ENCODE measurements around the gene FAM110D. TPM values are rescaled to one million over a fixed set of nuclear protein-coding genes. Genes with fewer than 3 reads are reported as not detected.
A peak's percentile ranks its signal among the peaks of the same experiment; 100 is the strongest.

FAM110D gene
- total RNA-seq, 1 donor from 2014 or later: not detected

DNA sequence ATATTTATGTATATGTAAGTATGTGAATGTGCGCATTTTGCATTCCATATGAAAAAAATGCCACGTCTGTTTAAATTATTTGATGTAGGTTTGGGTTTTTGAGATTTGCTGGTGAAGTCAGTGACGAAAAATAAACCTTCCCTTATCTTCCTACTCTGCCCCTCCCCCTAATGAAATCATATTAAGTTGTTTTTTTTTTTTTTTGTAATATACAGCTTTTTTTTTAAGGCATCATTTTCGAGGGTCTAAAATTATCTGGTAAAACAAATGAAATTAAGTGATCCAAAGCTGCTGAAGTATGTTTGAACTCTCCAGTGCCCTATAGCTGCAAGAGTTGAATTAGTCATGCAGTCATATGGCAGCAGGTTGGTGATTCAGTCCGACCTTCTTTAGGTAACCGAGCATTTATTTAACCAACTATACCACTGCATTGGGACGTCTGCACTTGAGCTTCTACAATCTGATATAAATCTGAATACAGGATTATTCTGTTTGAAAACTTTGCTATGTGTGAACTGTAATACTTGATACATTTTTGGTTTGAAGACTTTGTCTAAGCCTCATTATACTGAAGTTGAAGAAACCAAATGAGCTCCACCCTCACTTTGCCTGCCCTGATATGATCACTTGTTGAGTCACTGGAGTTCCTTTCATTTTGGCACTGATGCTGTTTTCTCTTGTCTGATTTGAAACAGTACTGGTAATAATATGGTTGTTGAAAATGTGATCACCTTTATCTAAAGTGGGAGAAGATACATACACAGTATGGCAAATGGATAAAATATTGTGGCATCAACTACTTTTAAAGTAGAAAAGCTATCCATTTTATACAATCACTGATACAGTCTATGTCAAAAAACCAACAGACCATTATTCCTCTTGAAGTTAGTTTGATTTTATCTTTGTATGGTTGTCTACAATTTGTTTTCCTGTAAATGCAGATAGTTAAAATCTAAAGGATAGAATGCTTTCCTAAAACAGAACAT lies 35.6 kb upstream of the FAM110D start:
- no peak for FAIRE-seq
- DNase-seq (ENCODE audit: low read depth): peak; percentile 90
- H3K27me3 ChIP-seq (ENCODE audit: control insufficient read depth, insufficient read depth, low read length): no peaks in the 10 kb centered on the region
- TF ChIP-seq, protein P1, sequence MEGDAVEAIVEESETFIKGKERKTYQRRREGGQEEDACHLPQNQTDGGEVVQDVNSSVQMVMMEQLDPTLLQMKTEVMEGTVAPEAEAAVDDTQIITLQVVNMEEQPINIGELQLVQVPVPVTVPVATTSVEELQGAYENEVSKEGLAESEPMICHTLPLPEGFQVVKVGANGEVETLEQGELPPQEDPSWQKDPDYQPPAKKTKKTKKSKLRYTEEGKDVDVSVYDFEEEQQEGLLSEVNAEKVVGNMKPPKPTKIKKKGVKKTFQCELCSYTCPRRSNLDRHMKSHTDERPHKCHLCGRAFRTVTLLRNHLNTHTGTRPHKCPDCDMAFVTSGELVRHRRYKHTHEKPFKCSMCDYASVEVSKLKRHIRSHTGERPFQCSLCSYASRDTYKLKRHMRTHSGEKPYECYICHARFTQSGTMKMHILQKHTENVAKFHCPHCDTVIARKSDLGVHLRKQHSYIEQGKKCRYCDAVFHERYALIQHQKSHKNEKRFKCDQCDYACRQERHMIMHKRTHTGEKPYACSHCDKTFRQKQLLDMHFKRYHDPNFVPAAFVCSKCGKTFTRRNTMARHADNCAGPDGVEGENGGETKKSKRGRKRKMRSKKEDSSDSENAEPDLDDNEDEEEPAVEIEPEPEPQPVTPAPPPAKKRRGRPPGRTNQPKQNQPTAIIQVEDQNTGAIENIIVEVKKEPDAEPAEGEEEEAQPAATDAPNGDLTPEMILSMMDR (IDR thresholded peaks at IDR 0.05; ENCODE audit: insufficient read depth, low read length, severe bottlenecking): no peak
- H3K4me3 ChIP-seq (ENCODE audit: low read depth, low read length): no peak overlapping the region
- no peaks in the 10 kb centered on the region for H3K36me3 ChIP-seq (ENCODE audit: control insufficient read depth, insufficient read depth, low read length)

DNA sequence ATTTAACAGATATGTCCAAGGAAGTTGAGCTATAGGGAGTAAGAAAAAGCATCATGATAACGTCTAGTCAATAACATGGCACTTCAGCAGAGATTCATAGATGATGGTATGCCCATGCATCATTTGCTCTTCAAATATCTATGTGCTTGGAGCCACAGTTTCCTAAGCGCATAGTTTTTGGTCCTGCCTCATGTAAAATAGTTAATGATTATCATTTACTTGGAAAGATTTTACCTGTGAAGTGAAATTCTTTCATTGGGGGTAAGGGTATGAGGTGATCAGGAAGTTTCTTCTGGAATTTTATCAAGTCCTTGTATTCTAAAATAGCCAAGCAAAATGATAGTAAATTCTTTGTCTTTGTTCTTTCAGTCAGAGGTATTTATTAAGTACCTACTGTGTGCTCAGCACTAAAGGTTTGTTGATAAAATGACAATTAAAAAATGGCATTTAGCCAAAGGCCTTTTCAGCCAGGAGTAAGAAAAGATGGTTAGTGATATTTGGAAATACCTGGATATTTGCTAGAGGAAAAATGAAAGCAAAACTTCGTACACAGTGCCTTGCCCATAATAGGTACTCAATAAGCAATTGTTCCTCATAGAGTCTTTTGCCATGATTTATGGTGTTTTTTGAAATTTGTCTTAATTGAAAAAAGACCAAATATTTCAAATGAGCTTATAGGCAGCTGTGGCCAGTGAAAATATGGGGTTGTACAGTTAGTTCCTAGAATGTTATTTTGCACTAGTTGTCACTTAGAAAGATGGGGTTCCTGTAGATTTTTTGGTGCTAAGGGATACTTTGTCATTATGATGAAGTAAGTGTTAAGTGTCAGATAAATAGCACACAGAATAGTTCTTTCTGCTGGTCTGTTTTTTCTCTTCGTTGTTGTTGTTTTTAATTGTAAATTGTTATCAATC lies 34.2 kb upstream of the FAM110D start:
- FAIRE-seq (no peak), DNase-seq (ENCODE audit: low read depth) (no peak)
- Histone ChIP-seq H3K4me3 (ENCODE audit: low read depth, low read length) (no peak overlapping the region), H3K36me3 (ENCODE audit: control insufficient read depth, insufficient read depth, low read length) (no peaks in the 10 kb centered on the region), H3K27me3 (ENCODE audit: control insufficient read depth, insufficient read depth, low read length) (no peaks in the 10 kb centered on the region)
- TF ChIP-seq, protein P1 (IDR thresholded peaks at IDR 0.05; ENCODE audit: insufficient read depth, low read length, severe bottlenecking): no peak

DNA sequence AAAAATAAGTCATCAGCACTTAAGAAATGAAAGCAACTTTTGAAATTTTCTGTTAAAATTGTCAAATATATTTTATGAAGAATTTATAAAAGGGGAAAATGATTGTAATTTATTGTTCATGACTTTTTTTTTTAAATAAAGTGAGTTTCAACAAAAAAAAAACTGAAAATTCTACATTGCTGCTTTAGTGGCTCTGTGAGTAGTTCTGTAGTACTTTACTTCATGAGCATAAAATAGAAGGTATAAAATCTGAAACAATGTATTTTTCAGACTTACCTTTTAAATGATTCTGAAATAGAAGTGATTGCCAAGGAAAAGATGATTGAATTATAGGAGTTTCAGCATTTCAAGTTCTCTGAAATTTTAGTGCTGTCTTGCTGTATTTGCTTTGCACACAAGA lies 33.5 kb upstream of the FAM110D start:
- H3K4me3 ChIP-seq (ENCODE audit: low read depth, low read length): no peak overlapping the region
- H3K36me3 ChIP-seq (ENCODE audit: control insufficient read depth, insufficient read depth, low read length): no peaks in the 10 kb centered on the region
- no peak for FAIRE-seq
- no peak for DNase-seq (ENCODE audit: low read depth)
- no peaks in the 10 kb centered on the region for H3K27me3 ChIP-seq (ENCODE audit: control insufficient read depth, insufficient read depth, low read length)
- TF ChIP-seq, protein P1 (IDR thresholded peaks at IDR 0.05; ENCODE audit: insufficient read depth, low read length, severe bottlenecking): no peak

DNA sequence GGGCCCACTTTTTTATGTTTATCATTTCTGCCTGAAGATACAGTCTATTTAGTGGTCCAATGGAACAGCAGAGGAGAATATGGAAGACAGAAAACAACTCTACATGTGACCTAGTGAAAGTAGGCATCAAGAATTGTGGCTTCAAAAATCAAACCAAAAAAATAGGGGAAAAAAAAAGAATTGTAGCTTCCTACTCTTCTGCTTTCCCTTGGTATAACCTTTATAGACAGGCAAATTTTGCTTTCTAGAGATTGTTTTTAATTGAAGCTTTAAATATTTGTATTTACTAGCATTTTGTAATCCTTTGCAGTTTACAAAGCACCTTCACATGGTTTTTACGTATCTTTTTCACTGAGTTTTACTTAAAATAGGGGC lies 32.9 kb upstream of the FAM110D start:
- TF ChIP-seq, protein P1 (IDR thresholded peaks at IDR 0.05; ENCODE audit: insufficient read depth, low read length, severe bottlenecking): no peak
- FAIRE-seq: no peak
- no peak for DNase-seq (ENCODE audit: low read depth)
- no peak overlapping the region for H3K4me3 ChIP-seq (ENCODE audit: low read depth, low read length)
- H3K27me3 ChIP-seq (ENCODE audit: control insufficient read depth, insufficient read depth, low read length): no peaks in the 10 kb centered on the region
- H3K36me3 ChIP-seq (ENCODE audit: control insufficient read depth, insufficient read depth, low read length): no peaks in the 10 kb centered on the region

DNA sequence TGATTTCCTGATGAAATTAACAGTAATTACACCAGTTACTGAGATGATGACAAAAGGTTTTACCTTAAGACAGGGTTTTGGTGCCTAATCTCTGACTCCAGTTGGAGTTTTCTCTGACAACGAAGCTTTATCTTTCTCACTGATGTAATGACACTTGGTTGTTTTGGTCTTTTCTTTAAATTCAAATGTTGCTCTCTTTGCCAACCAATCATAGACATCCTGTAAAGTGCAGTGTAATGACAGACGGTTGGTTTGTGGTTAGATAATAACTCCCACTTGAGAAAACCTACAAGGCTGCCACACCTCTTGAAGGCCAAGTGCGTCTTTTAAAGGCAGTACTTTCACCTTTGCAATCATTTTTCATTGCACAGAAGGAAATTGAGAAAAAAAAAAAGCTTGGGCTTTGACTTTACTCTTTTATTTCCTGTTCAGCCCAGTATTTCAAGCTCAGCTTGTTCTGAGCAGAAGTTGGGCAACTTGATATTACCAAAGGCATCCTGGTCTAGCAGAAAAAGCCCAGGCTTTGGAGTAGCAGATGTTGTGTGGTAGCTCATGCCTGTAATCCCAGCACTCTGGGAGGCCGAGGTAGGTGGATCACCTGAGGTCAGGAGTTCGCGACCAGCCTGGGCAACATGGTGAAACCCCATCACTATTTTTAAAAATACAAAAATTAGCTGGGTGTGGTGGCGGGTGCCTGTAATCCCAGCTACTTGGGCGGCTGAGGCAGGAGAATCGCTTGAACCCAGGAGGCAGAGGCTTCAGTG lies 32.4 kb upstream of the FAM110D start:
- FAIRE-seq (peak; percentile 13), DNase-seq (ENCODE audit: low read depth) (peak; percentile 87)
- TF ChIP-seq, protein P1 (IDR thresholded peaks at IDR 0.05; ENCODE audit: insufficient read depth, low read length, severe bottlenecking): no peak
- no peak overlapping the region for H3K4me3 ChIP-seq (ENCODE audit: low read depth, low read length)
- no peaks in the 10 kb centered on the region for H3K27me3 ChIP-seq (ENCODE audit: control insufficient read depth, insufficient read depth, low read length)
- no peaks in the 10 kb centered on the region for H3K36me3 ChIP-seq (ENCODE audit: control insufficient read depth, insufficient read depth, low read length)
